H1 (cell line): ENCODE data around the gene ZNF175. TPM values are rescaled to one million over a fixed set of nuclear protein-coding genes. Genes with fewer than 3 reads are reported as not detected.

Experiments used
- CTCF ChIA-PET: fragments of 300-600 bp; sonication (Branson Sonifier 250); formaldehyde crosslinking; loops from one replicate; lab custom pipeline; 2021; ENCODE audit not compliant: partially characterized antibody; lab: Charles Lee
- POLR2A ChIA-PET: fragments of 300-600 bp; sonication (Branson Sonifier 250); formaldehyde crosslinking; loops from one replicate; lab custom pipeline; 2021; ENCODE audit warnings: inconsistent platforms; ENCODE audit not compliant: partially characterized antibody; lab: Charles Lee
- DNase-seq, 2 experiments: peaks; one replicate each; pipeline versions ENCODE4 v3.0.0 to v3.0.0-alpha.2; 2010 to 2022; ENCODE audit warnings: low spot score in 2 of 2, low read depth in 1 of 2, mixed read lengths in 1 of 2
- FAIRE-seq: peaks from 2 replicates; lab custom pipeline; 2011; peaks lifted over from hg19 to GRCh38; lab: Jason Lieb, UNC
- H2AFZ ChIP-seq: 2 replicates; pipeline ENCODE4 v1.8.1; 2012; ENCODE audit warnings: low read length, inconsistent platforms
- H2AK5ac ChIP-seq: 2 replicates; pipeline ENCODE4 v1.6.1; 2013; ENCODE audit warnings: low read depth, low read length
- H2BK120ac ChIP-seq: replicated peaks from 2 replicates; pipeline ENCODE3; 2013; ENCODE audit warnings: low read depth, low read length, inconsistent platforms
- H2BK12ac ChIP-seq: 2 replicates; pipeline ENCODE4 v1.6.1; 2013; ENCODE audit warnings: low read depth, low read length
- H2BK15ac ChIP-seq: 2 replicates; pipeline ENCODE4 v1.6.1; 2013; ENCODE audit warnings: low read length
- H2BK20ac ChIP-seq: 2 replicates; pipeline ENCODE4 v1.6.1; 2013; ENCODE audit warnings: low read length
- H2BK5ac ChIP-seq: 2 replicates; pipeline ENCODE4 v1.6.1; 2013; ENCODE audit warnings: low read depth, low read length
- H3K14ac ChIP-seq: 2 replicates; pipeline ENCODE4 v1.6.1; 2013; ENCODE audit warnings: inconsistent platforms; ENCODE audit not compliant: insufficient read length
- H3K18ac ChIP-seq: 2 replicates; pipeline ENCODE4 v1.6.1; 2013; ENCODE audit warnings: low read length; ENCODE audit errors: extremely low read depth
- H3K23ac ChIP-seq: 2 replicates; pipeline ENCODE4 v1.6.1; 2013; ENCODE audit warnings: inconsistent platforms; ENCODE audit not compliant: insufficient read length
- H3K23me2 ChIP-seq: 2 replicates; pipeline ENCODE4 v1.6.1; 2013; ENCODE audit warnings: low read depth, low read length
- H3K27ac ChIP-seq: 2 replicates; pipeline ENCODE4 v1.6.1; 2011; ENCODE audit warnings: low read depth, low read length, inconsistent platforms
- H3K27me3 ChIP-seq, 4 experiments: replicated peaks in 1 of 4; 1 replicate in 1 of 4; 2 replicates in 3 of 4; pipeline versions ENCODE4 v1.6.1 to v1.8.1; 2011 to 2013; ENCODE audit warnings: low read length in 3 of 4, mild to moderate bottlenecking in 3 of 4, inconsistent platforms in 2 of 4, mixed read lengths in 2 of 4, moderate library complexity in 1 of 4; ENCODE audit not compliant: control insufficient read depth in 3 of 4, insufficient read depth in 3 of 4; ENCODE audit errors: extremely low read depth in 1 of 4
- H3K36me3 ChIP-seq, 4 experiments: 2 replicates each; pipeline versions ENCODE4 v1.6.1 to v1.8.1; 2011 to 2013; ENCODE audit warnings: mild to moderate bottlenecking in 4 of 4, low read length in 3 of 4, moderate library complexity in 2 of 4, control low read depth in 1 of 4, inconsistent platforms in 1 of 4; ENCODE audit not compliant: insufficient read depth in 4 of 4, control insufficient read depth in 2 of 4
- H3K4ac ChIP-seq: replicated peaks from 2 replicates; pipeline ENCODE3; 2013; ENCODE audit warnings: low read length, low read depth, mixed read lengths, inconsistent platforms; ENCODE audit not compliant: insufficient read length
- H3K4me1 ChIP-seq, 4 experiments: replicated peaks in 1 of 4; 1 replicate in 1 of 4; 2 replicates in 3 of 4; pipeline versions ENCODE4 v1.6.1 to v1.8.1; 2011 to 2013; ENCODE audit warnings: low read length in 3 of 4, inconsistent platforms in 2 of 4, mixed read lengths in 1 of 4; ENCODE audit not compliant: insufficient read depth in 4 of 4, control insufficient read depth in 3 of 4
- H3K4me2 ChIP-seq, 2 experiments: 2 replicates each; pipeline versions ENCODE4 v1.6.1 to v1.8.1; 2011 to 2013; ENCODE audit warnings: low read depth in 2 of 2, low read length in 2 of 2, control low read depth in 1 of 2, inconsistent platforms in 1 of 2, mild to moderate bottlenecking in 1 of 2; ENCODE audit not compliant: insufficient read depth in 1 of 2
- H3K4me3 ChIP-seq, 4 experiments: fragments of 200-600, 300-600 bp in 1 of 4; sonication (generic), shearing (Covaris generic), sonication (Bioruptor Twin) in 1 of 4; 2 replicates each; pipeline versions ENCODE4 v1.5.1 to v1.8.1; 2011 to 2016; ENCODE audit warnings: low read length in 4 of 4, low read depth in 3 of 4, control low read depth in 2 of 4, inconsistent platforms in 2 of 4, mild to moderate bottlenecking in 2 of 4, mixed read lengths in 1 of 4, moderate library complexity in 1 of 4; ENCODE audit not compliant: insufficient read depth in 2 of 4; ENCODE audit errors: extremely low read depth in 1 of 4
- H3K56ac ChIP-seq: replicated peaks from 2 replicates; pipeline ENCODE3; 2013; ENCODE audit warnings: low read depth, mild to moderate bottlenecking, mixed read lengths, low read length, inconsistent platforms; ENCODE audit not compliant: insufficient read length
- H3K79me1 ChIP-seq: 2 replicates; pipeline ENCODE4 v1.6.1; 2013; ENCODE audit warnings: low read depth, low read length, control low read depth
- H3K79me2 ChIP-seq, 2 experiments: 2 replicates each; pipeline versions ENCODE4 v1.6.1 to v1.8.1; 2012 to 2013; ENCODE audit warnings: low read length in 2 of 2, mild to moderate bottlenecking in 2 of 2, inconsistent platforms in 1 of 2; ENCODE audit not compliant: insufficient read depth in 2 of 2, control insufficient read depth in 1 of 2
- H3K9ac ChIP-seq, 4 experiments: replicated peaks in 1 of 4; 1 replicate in 1 of 4; 2 replicates in 3 of 4; pipeline versions ENCODE4 v1.6.1 to v1.8.1; 2011 to 2013; ENCODE audit warnings: low read depth in 3 of 4, low read length in 3 of 4, control low read depth in 2 of 4, mild to moderate bottlenecking in 2 of 4, moderate library complexity in 2 of 4, inconsistent platforms in 1 of 4; ENCODE audit errors: extremely low read depth in 1 of 4
- H3K9me3 ChIP-seq, 2 experiments: 2 replicates each; pipeline versions ENCODE4 v1.6.1 to v1.8.1; 2012 to 2013; ENCODE audit warnings: mild to moderate bottlenecking in 2 of 2, moderate library complexity in 2 of 2, control low read depth in 1 of 2, inconsistent platforms in 1 of 2, low read depth in 1 of 2, low read length in 1 of 2, mixed read lengths in 1 of 2; ENCODE audit not compliant: insufficient read depth in 2 of 2
- H4K20me1 ChIP-seq, 2 experiments: replicated peaks in 1 of 2; 2 replicates each; pipeline versions ENCODE3 to v1.8.1; 2011 to 2013; ENCODE audit warnings: inconsistent platforms in 2 of 2, low read length in 2 of 2, mild to moderate bottlenecking in 1 of 2; ENCODE audit not compliant: insufficient read depth in 2 of 2, control insufficient read depth in 1 of 2
- H4K5ac ChIP-seq: 2 replicates; pipeline ENCODE4 v1.6.1; 2013; ENCODE audit warnings: low read length, low read depth, mixed read lengths, inconsistent platforms; ENCODE audit not compliant: insufficient read length
- H4K8ac ChIP-seq: 2 replicates; pipeline ENCODE4 v1.8.0; 2013; ENCODE audit warnings: mild to moderate bottlenecking, moderate library complexity, low read length, inconsistent platforms; ENCODE audit not compliant: insufficient read depth; ENCODE audit errors: extremely low read depth
- H4K91ac ChIP-seq: replicated peaks from 2 replicates; pipeline ENCODE3; 2013; ENCODE audit warnings: low read length, mixed read lengths, inconsistent platforms; ENCODE audit not compliant: insufficient read length
- CREB1 ChIP-seq: IDR thresholded peaks from 2 replicates; pipeline ENCODE4 v1.6.1; 2012; ENCODE audit warnings: inconsistent platforms
- CTCF ChIP-seq, 3 experiments: IDR thresholded peaks; 1 replicate in 2 of 3; 2 replicates in 1 of 3; pipeline versions ENCODE4 v1.5.1 to v1.6.1; 2011; ENCODE audit warnings: low read length in 3 of 3, mild to moderate bottlenecking in 3 of 3, inconsistent platforms in 2 of 3, low read depth in 1 of 3, moderate library complexity in 1 of 3; ENCODE audit not compliant: insufficient read depth in 1 of 3; ENCODE audit errors: control extremely low read depth in 1 of 3
- FOSL1 ChIP-seq: IDR thresholded peaks from 2 replicates; pipeline ENCODE4 v1.6.1; 2011; ENCODE audit warnings: mild to moderate bottlenecking, low read depth, low read length, moderate library complexity; ENCODE audit not compliant: insufficient read depth
- GABPA ChIP-seq: IDR thresholded peaks from 2 replicates; pipeline ENCODE4 v1.6.1; 2011; ENCODE audit warnings: mild to moderate bottlenecking, low read length, moderate library complexity, borderline replicate concordance; ENCODE audit not compliant: insufficient read depth
- JUND ChIP-seq: IDR thresholded peaks from 2 replicates; pipeline ENCODE4 v1.6.1; 2011; ENCODE audit warnings: mild to moderate bottlenecking, improper control_type of control experiment, low read length
- NRF1 ChIP-seq: IDR thresholded peaks from 2 replicates; pipeline ENCODE4 v1.6.1; 2011; ENCODE audit warnings: mild to moderate bottlenecking, low read depth, low read length, improper control_type of control experiment
- PHF8 ChIP-seq: fragments of 200-600 bp; sonication (generic); conservative IDR thresholded peaks from 2 replicates; pipeline ENCODE4 v1.7.1; 2012; ENCODE audit warnings: low read depth, mild to moderate bottlenecking, inconsistent platforms, low read length, moderate library complexity
- POLR2AphosphoS5 ChIP-seq: IDR thresholded peaks from 2 replicates; pipeline ENCODE4 v1.6.1; 2011; ENCODE audit warnings: low read depth, low read length
- POU5F1 ChIP-seq: IDR thresholded peaks from 2 replicates; pipeline ENCODE4 v1.6.1; 2011; ENCODE audit warnings: low read depth, mild to moderate bottlenecking, low read length, moderate library complexity
- SIRT6 ChIP-seq: IDR thresholded peaks from one replicate; pipeline ENCODE4 v1.7.1; 2012; ENCODE audit warnings: low read length, inconsistent platforms
- SIX5 ChIP-seq: IDR thresholded peaks from 2 replicates; pipeline ENCODE4 v1.6.1; 2011; ENCODE audit warnings: mild to moderate bottlenecking, low read depth, low read length
- SRF ChIP-seq: IDR thresholded peaks from 2 replicates; pipeline ENCODE4 v1.6.1; 2011; ENCODE audit warnings: mild to moderate bottlenecking, low read depth, low read length, moderate library complexity
- TEAD4 ChIP-seq: IDR thresholded peaks from 2 replicates; pipeline ENCODE4 v1.6.1; 2012; ENCODE audit warnings: low read depth, low read length, inconsistent platforms, mixed read lengths
- YY1 ChIP-seq: IDR thresholded peaks from 2 replicates; pipeline ENCODE4 v1.6.1; 2011; ENCODE audit warnings: low read depth, mild to moderate bottlenecking, low read length
- WGBS, 2 experiments: shearing (Covaris generic) in 1 of 2; methylation state at CpG; one replicate each; pipeline versions ENCODE4 v1.1.6 to v1.1.7; 2013 to 2015; ENCODE audit warnings: low lambda C conversion rate in 2 of 2, mixed read lengths in 2 of 2, inconsistent platforms in 1 of 2, low coverage in 1 of 2, missing lambda C conversion rate in 1 of 2; ENCODE audit not compliant: insufficient replicate concordance in 2 of 2, insufficient coverage in 1 of 2, insufficient read length in 1 of 2; ENCODE audit errors: extremely low coverage in 1 of 2, missing lambda C conversion rate in 1 of 2; 5-methylcytosine and 5-hydroxymethylcytosine counted together
- polyA plus RNA-seq, 7 experiments: library from polyadenylated mRNA; depleted of rRNA in 3 of 7; stranded (reverse) in 5 of 7; unstranded in 2 of 7; fragments of >200 nt in 5 of 7; fragments of 200-250 nt in 2 of 7; gene quantifications; 1 replicate in 5 of 7; 2 replicates in 1 of 7; 4 replicates in 1 of 7; pipeline versions ENCODE4 v1.2.1 to v1.2.3, GENCODE V29; 2011 to 2013; ENCODE audit warnings: missing spikeins in 2 of 7, mixed read lengths in 2 of 7
- total RNA-seq: library from RNA; stranded (reverse); fragmentation: NEBNext Ultra II Directional; extraction: Animal tissue kit (Norgen Biotek cat#: 25700); gene quantifications from 2 replicates; pipeline ENCODE4 v1.2.1, GENCODE V29; 2021

The ZNF175 gene
- total and polyA plus RNA-seq, 2 of the 8 experiments (the other 6 are each of a cell fraction or from before 2014, with no cell fraction given) = 1.7 to 11.1 TPM

- FAIRE-seq = no peak
- Histone ChIP-seq H3K14ac (no peak overlapping the region), H3K4ac (no peak overlapping the region), H3K23me2 (no peaks in the 10 kb centered on the region), H2BK15ac (no peak overlapping the region), H2BK12ac (no peak overlapping the region), H3K79me2 (no peaks in the 10 kb centered on the region), H3K9me3 (peaks cover 68 to 85% of the 10 kb centered on the region in 2 experiments), H2AFZ (no peak overlapping the region), H3K18ac (no peak overlapping the region), H4K5ac (no peak overlapping the region), H3K4me2 (no peak overlapping the region), H3K36me3 (no peaks in the 10 kb centered on the region), H3K9ac (no peak overlapping the region), H3K56ac (no peak overlapping the region), H3K4me1 (no peaks in the 10 kb centered on the region), H4K8ac (no peak overlapping the region), H4K20me1 (no peaks in the 10 kb centered on the region), H3K23ac (no peak overlapping the region), H3K27me3 (no peaks in the 10 kb centered on the region), H3K79me1 (no peaks in the 10 kb centered on the region), H3K27ac (no peak overlapping the region), H4K91ac (no peak overlapping the region), H2BK20ac (no peak overlapping the region), H2BK120ac (no peak overlapping the region), H2BK5ac (no peak overlapping the region), H2AK5ac (no peak overlapping the region), H3K4me3 (no peak overlapping the region)
- no peak for DNase-seq
- ChIA-PET POLR2A (no interaction called here), CTCF (no interaction called here)
- WGBS, 2 experiments = 88% methylated on average over 5 of the region's 5 CpGs; no CpG with 5 or more reads in 1 of the 2 experiments
- TF ChIP-seq CREB1 = no peak
- TF ChIP-seq SIRT6 = no peak
- no peak for TF ChIP-seq YY1
- TF ChIP-seq POLR2AphosphoS5 = no peak
- no peak for TF ChIP-seq GABPA
- TF ChIP-seq NRF1 = no peak
- no peak for TF ChIP-seq TEAD4
- no peak for TF ChIP-seq JUND
- TF ChIP-seq POU5F1 = no peak
- no peak for TF ChIP-seq SRF
- no peak for TF ChIP-seq CTCF (IDR thresholded peaks at IDR 0.05; ENCODE audit: control extremely low read depth in 1 of 3, insufficient read depth in 1 of 3, low read depth in 1 of 3, low read length in 3 of 3)
- TF ChIP-seq SIX5 = no peak
- no peak for TF ChIP-seq PHF8
- no peak for TF ChIP-seq FOSL1
These were observed 28.4 kb upstream of the ZNF175 start for GRCh38 chr19:51542699-51543098.
